GM12875 (cell line): Measurements from ENCODE around the gene NCOA1.

Experiments used
- H3K4me3 ChIP-seq: one replicate; pipeline ENCODE4 v1.5.1; 2011; ENCODE audit warnings: low read depth, low read length, control low read depth
- TF ChIP-seq, protein P1 (sequence below): IDR thresholded peaks from 2 replicates; pipeline ENCODE4 v1.5.1; 2011; ENCODE audit warnings: low read depth, mild to moderate bottlenecking, control low read depth, inconsistent platforms, low read length, moderate library complexity, borderline replicate concordance; ENCODE audit not compliant: insufficient read depth

Gene NCOA1

DNA sequence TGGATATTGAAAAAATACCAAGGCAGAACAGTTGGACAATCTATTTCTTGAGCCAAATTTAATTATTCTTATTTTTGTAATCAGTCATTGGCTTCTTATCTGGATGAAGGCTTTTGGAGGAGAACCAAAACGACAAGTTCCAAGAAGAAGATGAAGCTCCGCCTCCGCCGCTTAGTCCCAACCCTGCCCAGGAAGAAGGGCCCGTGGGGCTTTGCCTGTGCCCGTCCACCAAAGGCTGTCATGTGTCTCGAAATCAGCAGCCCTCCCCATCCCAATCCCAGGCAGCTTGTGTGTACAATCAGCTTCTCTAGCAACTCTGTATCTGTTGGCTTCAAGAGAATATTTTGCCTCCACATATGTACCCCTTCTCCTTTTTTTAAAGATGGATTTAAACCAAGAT is 277.5 kb downstream of the NCOA1 start:
- TF ChIP-seq, protein P1, sequence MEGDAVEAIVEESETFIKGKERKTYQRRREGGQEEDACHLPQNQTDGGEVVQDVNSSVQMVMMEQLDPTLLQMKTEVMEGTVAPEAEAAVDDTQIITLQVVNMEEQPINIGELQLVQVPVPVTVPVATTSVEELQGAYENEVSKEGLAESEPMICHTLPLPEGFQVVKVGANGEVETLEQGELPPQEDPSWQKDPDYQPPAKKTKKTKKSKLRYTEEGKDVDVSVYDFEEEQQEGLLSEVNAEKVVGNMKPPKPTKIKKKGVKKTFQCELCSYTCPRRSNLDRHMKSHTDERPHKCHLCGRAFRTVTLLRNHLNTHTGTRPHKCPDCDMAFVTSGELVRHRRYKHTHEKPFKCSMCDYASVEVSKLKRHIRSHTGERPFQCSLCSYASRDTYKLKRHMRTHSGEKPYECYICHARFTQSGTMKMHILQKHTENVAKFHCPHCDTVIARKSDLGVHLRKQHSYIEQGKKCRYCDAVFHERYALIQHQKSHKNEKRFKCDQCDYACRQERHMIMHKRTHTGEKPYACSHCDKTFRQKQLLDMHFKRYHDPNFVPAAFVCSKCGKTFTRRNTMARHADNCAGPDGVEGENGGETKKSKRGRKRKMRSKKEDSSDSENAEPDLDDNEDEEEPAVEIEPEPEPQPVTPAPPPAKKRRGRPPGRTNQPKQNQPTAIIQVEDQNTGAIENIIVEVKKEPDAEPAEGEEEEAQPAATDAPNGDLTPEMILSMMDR, result no peak
- no peak overlapping the region for H3K4me3 ChIP-seq

DNA sequence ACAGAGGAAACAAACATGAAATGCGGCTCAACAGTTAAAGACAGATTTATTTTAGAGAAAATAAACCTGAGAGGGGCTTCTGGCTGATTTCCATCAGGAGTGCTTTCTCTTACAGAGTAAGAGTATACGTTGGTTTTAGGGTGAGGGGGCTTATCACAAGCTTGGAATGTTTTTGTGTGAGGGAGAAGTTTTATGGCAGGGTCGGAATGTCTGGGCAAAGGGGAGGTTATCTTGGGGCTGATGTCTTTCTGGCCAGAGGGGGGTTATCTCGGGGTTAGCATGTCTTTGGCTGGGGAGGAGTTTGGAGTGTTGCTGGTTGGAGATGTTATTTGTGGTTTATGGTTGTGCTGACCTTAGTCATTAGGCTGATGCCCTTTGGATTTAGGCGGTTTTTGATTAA is 280.0 kb downstream of the NCOA1 start:
- H3K4me3 ChIP-seq, result no peak overlapping the region
- TF ChIP-seq, protein P1, result no peak

DNA sequence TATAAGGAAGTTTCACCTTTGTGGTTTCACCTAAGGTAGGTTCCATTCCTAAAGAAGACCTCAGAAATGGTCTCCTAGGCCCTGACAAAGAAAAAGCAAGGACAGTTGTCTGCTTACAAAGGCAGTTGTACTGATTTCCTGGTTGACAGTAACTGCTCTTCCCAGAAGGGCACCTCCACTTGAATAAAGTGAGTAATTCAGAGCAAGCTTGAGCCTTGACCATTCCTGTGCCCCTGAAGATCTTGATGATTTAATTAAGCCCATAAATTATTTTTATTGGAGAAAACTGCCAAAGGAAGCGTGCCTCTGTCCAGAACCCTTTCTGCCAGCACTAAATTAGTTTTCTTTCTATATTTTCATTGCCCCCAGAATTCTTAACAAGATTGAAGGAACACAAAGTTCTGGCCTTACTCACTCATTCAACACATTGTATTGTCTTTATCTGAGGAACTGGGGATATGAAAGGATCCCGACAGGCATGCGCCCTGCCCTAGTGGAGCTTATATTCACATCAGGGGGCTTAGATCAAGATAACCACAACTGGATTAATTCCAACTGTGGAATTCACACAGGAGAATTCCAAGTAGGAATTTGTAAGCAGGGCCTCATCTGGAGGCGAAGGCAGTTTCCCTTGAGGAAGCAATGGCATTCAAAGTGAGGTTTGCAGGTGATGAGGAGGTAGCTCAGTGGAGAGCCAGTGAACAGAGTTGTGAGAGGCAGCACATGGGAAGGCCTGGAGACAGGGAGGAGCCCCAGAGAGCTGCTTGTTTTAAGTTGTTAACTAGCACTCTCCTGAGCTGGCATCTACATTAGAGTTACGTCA is 280.9 kb downstream of the NCOA1 start:
- H3K4me3 ChIP-seq, result no peak overlapping the region
- TF ChIP-seq, protein P1, result no peak

DNA sequence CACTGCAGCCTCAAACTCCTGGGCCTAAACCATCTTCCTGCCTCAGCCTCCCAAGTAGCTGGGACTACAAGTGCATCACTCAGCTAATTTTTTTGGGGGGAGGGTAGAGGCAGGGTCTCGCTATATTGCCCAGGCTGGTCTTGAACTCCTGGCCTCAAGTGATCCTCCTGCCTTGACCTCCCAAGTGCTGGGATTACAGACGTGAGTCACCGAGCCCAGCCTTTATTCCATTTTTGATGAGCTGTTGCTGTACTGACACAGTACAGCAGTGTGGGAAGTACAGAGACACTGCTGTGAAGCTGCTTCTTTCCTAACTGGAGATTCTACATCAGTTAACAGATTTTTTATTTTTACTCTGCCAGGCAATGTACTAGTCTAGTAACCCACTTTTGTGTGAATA is 283.3 kb downstream of the NCOA1 start:
- TF ChIP-seq, protein P1, result no peak
- H3K4me3 ChIP-seq, result no peak overlapping the region

DNA sequence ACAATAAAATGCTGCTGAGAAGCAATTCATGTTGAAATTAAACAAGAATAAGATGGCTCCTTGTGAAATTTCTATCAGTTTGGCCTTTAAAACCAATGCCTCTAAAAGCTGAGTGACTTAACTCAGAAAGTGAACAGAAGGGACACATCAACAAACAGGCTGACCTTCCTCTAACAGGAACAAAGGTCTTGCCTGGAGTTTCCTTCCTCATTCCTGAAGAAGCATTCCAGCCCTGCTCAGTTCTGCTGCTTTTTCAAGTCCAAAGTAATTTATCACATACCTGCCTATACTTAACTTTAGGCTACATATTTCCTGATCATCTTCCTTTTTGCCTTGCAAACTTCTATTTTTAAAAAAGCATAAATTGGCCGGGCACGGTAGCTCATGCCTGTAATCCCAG is 288.1 kb downstream of the NCOA1 start:
- TF ChIP-seq, protein P1, result no peak
- no peak overlapping the region for H3K4me3 ChIP-seq

DNA sequence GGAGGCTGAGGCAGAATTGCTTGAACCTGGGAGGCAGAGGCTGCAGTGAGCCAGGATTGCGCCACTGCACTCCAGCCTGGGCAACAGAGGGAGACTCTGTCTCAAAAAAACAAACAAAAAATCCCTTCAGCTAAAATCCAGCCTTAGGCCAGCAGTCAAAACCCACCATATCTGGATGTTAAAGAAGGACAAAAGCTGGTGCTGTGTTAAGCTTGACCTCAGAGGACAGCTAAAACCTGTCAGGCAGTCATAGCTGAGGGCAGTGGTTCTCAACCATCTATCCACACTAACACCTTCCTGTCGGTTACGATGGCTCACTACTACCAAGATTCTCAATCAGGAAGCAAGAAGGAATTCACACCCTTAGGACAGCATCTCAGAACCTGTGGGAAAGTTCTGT is 292.6 kb downstream of the NCOA1 start:
- H3K4me3 ChIP-seq, result no peak overlapping the region
- TF ChIP-seq, protein P1, result no peak

DNA sequence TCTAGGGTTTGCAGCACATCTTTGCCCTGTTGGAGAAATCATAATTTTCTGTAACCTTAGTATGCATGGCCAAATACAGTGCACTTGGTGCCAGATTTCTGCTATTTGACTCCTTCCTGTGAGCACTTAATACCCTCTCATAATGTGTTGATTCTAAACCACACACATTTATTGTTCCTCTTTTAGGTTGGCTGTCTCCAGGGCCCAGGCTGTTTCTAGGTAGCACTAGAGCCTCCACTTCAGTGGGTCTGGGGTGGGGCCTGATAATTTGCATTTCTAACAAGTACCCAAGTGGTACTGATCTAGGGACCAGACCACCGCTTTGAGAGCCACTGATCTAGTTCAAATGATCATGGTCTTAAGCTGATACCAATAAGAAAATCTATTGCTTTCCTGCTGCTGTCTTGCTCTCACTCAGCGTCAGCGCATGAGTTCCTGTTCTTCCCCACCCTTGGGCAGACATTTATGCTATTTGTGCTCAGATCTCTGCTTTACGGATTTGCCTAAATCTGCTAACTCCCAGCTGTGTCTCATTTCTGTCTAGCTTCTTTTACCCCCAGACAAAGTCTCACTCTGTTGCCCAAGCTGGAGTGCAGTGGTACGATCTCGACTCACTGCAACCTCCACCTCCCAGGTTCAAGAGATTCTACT is 294.7 kb downstream of the NCOA1 start:
- TF ChIP-seq, protein P1, result no peak
- H3K4me3 ChIP-seq, result no peak overlapping the region
